ENCODE measurements around the gene MAD1L1.

The MAD1L1 gene

DNA sequence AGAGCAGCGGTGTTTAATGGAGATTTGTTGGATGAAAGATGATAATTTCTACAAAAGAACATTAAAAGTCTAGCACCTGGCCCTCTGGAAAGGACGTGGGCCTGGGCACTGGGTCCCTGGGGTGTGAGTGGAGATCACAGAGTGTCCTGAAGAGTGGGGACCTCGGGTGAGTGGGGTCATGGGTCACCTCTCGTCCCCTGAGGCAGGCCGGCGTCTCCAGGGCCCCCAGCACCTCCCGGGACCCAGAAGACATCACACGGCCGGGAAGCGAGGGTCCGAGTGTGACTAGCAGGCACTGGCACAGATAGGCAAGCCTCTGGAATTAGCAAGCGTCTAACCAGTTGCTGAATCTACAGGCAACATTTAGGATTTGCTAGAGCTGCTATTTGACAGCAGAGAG lies 257.2 kb downstream of the MAD1L1 start:
- no peak for DNase-seq (ENCODE audit: low spot score)
- H3K9me3 ChIP-seq (ENCODE audit: severe bottlenecking), result no peaks in the 10 kb centered on the region
- no peaks in the 10 kb centered on the region for H3K27me3 ChIP-seq (ENCODE audit: insufficient read depth, poor library complexity, severe bottlenecking)
- no peak for ATAC-seq (ENCODE audit: low read depth)
- H3K4me1 ChIP-seq (ENCODE audit: insufficient read depth, poor library complexity, severe bottlenecking), result peaks cover 2% of the 10 kb centered on the region
- TF ChIP-seq, protein P1, sequence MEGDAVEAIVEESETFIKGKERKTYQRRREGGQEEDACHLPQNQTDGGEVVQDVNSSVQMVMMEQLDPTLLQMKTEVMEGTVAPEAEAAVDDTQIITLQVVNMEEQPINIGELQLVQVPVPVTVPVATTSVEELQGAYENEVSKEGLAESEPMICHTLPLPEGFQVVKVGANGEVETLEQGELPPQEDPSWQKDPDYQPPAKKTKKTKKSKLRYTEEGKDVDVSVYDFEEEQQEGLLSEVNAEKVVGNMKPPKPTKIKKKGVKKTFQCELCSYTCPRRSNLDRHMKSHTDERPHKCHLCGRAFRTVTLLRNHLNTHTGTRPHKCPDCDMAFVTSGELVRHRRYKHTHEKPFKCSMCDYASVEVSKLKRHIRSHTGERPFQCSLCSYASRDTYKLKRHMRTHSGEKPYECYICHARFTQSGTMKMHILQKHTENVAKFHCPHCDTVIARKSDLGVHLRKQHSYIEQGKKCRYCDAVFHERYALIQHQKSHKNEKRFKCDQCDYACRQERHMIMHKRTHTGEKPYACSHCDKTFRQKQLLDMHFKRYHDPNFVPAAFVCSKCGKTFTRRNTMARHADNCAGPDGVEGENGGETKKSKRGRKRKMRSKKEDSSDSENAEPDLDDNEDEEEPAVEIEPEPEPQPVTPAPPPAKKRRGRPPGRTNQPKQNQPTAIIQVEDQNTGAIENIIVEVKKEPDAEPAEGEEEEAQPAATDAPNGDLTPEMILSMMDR (IDR thresholded peaks at IDR 0.05; ENCODE audit: poor library complexity, severe bottlenecking), result no peak
- H3K4me3 ChIP-seq (ENCODE audit: severe bottlenecking), result no peak overlapping the region
- H3K36me3 ChIP-seq (ENCODE audit: low read depth), result 0 out of 2 replicates have a peak, but pooled peaks cover 4% of the 10 kb centered on the region
- H3K27ac ChIP-seq (ENCODE audit: poor library complexity, severe bottlenecking), result no peak overlapping the region

DNA sequence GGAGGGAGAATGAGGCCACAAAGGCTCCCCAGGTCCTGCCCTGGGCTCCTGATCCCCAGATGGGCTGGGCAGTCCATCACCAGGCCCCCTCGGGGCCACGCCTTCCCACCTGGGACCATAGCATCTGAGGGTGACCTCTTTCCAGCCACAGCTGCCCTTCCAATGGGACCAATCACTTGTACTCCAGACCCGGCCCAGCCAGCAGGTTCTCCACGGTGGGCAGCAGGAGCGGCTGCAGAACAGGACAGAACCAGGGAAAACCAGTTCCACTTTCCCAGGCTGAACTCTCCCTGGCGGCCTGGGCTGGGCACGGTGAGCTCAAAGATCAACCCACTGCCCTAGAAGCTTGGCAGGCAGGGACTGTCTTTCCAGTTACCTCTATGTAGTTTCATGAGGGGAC lies 257.6 kb downstream of the MAD1L1 start:
- TF ChIP-seq, protein P1 (IDR thresholded peaks at IDR 0.05; ENCODE audit: poor library complexity, severe bottlenecking), result no peak
- H3K36me3 ChIP-seq (ENCODE audit: low read depth), result 0 out of 2 replicates have a peak, but pooled peaks cover 4% of the 10 kb centered on the region

DNA sequence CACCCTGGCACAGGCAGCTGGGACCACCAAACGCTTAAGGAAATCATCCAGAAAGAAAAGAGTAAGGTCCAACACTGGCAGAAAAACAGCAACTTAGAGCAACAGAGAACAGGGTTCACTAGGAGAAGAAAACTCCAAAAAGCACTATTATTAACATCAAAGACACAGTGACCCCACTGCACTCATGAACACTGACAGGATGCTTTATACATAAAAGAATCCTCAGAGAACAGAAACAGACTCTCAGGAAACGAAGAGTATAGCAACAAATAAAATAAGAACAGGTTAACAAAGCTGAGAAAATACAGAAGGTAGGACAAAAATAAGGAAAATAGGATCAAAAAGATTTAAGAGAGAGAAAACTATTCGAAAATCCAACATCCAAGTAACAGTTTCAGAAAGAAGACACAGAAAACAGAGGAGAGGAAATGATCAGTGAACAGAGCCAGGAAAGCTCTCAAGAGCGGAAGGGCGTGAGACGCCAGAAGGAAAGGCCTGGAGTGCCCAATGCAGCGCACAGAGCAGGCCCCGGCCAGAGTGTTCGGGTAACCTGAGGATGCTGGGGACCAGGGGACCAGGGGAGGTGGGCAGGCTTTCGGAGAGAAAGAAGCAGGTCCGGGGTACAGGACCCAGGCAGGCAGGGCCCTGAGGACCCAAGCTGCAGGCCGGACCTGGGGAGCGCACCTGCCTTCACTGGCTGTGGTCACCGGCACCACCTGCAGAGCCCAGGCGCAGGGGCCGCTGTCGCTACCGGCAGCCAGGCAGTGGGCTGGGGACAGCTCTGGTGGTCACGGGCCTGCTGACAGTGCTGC lies 258.2 kb downstream of the MAD1L1 start:
- ATAC-seq (ENCODE audit: low read depth), result no peak
- no peaks in the 10 kb centered on the region for H3K4me1 ChIP-seq (ENCODE audit: insufficient read depth, poor library complexity, severe bottlenecking)
- no peaks in the 10 kb centered on the region for H3K27me3 ChIP-seq (ENCODE audit: insufficient read depth, poor library complexity, severe bottlenecking)
- H3K9me3 ChIP-seq (ENCODE audit: severe bottlenecking), result no peaks in the 10 kb centered on the region
- no peak for DNase-seq (ENCODE audit: low spot score)
- no peak overlapping the region for H3K27ac ChIP-seq (ENCODE audit: poor library complexity, severe bottlenecking)
- TF ChIP-seq, protein P1 (IDR thresholded peaks at IDR 0.05; ENCODE audit: poor library complexity, severe bottlenecking), result no peak
- 0 out of 2 replicates have a peak, but pooled peaks cover 4% of the 10 kb centered on the region for H3K36me3 ChIP-seq (ENCODE audit: low read depth)
- H3K4me3 ChIP-seq (ENCODE audit: severe bottlenecking), result no peak overlapping the region

More for the DNA sequence above, 257.6 kb downstream of the MAD1L1 start:
- ATAC-seq (ENCODE audit: low read depth) (no peak), DNase-seq (ENCODE audit: low spot score) (peak; percentile 56)
- Histone ChIP-seq H3K27ac (ENCODE audit: poor library complexity, severe bottlenecking) (no peak overlapping the region), H3K4me3 (ENCODE audit: severe bottlenecking) (no peak overlapping the region), H3K27me3 (ENCODE audit: insufficient read depth, poor library complexity, severe bottlenecking) (no peaks in the 10 kb centered on the region), H3K4me1 (ENCODE audit: insufficient read depth, poor library complexity, severe bottlenecking) (no peaks in the 10 kb centered on the region), H3K9me3 (ENCODE audit: severe bottlenecking) (no peaks in the 10 kb centered on the region)

DNA sequence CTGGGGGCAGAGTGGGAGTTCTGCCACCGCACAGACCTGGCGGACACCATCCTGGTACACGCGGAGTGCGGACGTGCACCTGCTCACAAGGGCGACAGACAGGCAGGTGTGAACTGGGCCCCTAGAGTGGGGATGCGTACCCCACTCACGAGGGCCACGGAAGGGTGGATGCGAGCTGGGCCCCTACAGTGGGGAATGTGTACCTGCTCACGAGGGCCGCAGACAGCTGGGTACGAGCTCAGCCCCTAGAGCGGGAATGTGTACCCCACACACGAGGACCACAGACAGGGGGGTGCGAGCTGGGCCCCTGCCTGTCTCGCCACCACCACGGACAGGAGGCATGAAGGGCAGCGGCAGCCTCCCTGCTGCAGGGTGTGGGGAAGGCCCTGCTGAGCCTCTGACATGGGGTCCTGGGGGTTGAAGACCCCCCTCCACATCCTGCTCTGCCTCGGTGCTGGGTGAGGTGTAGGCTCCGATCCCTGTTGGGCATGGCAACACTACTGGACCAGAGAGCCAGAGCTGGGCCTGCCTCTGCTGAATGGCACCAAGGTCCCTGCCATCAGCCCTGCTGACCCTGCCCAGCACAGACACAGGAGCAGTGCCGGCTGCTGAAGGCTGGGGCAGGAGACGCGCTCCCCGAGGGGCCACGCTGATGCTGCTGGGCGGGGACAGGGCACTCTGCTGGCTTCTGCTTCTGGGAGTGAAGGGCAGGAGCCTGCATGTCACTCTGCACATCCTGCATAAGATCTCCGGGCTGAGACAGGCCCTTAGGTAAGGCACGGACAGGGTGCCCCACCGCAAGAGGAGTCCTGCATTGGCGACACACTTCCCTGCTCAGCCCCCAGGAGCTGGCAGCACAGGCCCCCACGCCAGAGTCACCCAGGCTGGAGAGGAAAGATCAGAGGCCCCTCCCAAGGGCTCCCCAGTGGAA lies 259.2 kb downstream of the MAD1L1 start:
- TF ChIP-seq, protein P1 (IDR thresholded peaks at IDR 0.05; ENCODE audit: poor library complexity, severe bottlenecking), result no peak
- Histone ChIP-seq H3K36me3 (ENCODE audit: low read depth) (0 out of 2 replicates have a peak, but pooled peaks cover 4% of the 10 kb centered on the region), H3K4me1 (ENCODE audit: insufficient read depth, poor library complexity, severe bottlenecking) (no peaks in the 10 kb centered on the region), H3K9me3 (ENCODE audit: severe bottlenecking) (no peaks in the 10 kb centered on the region), H3K27ac (ENCODE audit: poor library complexity, severe bottlenecking) (no peak overlapping the region), H3K4me3 (ENCODE audit: severe bottlenecking) (no peak overlapping the region), H3K27me3 (ENCODE audit: insufficient read depth, poor library complexity, severe bottlenecking) (no peaks in the 10 kb centered on the region)
- DNase-seq (ENCODE audit: low spot score) (no peak), ATAC-seq (ENCODE audit: low read depth) (no peak)

All from RWPE2 (cell line).